Brain microvascular endothelial cell (primary cell): ENCODE data around the gene C1QA.

Experiments
- DNase-seq: peaks from one replicate; pipeline ENCODE4 v3.0.0-alpha.2; 2020
- H3K27ac ChIP-seq: fragments of 250-450 bp; sonication (Bioruptor Pico); 2 replicates; pipeline ENCODE4 v1.5.1; 2020; ENCODE audit warnings: mild to moderate bottlenecking, moderate library complexity
- H3K27me3 ChIP-seq: fragments of 250-450 bp; sonication (Bioruptor Pico); replicated peaks from 2 replicates; pipeline ENCODE4 v1.5.1; 2020; ENCODE audit warnings: mild to moderate bottlenecking
- H3K36me3 ChIP-seq: fragments of 250-450 bp; sonication (Bioruptor Pico); replicated peaks from 2 replicates; pipeline ENCODE4 v1.5.1; 2020; ENCODE audit warnings: mild to moderate bottlenecking
- H3K4me3 ChIP-seq: 2 replicates; pipeline ENCODE4 v1.5.1; 2011; ENCODE audit warnings: low read depth, mild to moderate bottlenecking, control low read depth, low read length, moderate library complexity
- CTCF ChIP-seq: IDR thresholded peaks from 2 replicates; pipeline ENCODE4 v1.5.1; 2011; ENCODE audit warnings: low read depth, mild to moderate bottlenecking, moderate library complexity, low read length, control low read depth, inconsistent platforms; ENCODE audit errors: missing control alignments
- in situ Hi-C: cut with HindIII; loops from 2 replicates; pipeline ENCODE4 v1.10.0; 2017; ENCODE audit warnings: low sequenced_read_pairs, low pct_ligation_motif_present

Gene C1QA

GRCh38 chr1:22636927-22637326, 499 bp downstream of the C1QA start:
- Histone ChIP-seq H3K36me3 (no peaks in the 10 kb centered on the region), H3K27ac (no peak overlapping the region), H3K4me3 (no peak overlapping the region), H3K27me3 (peaks cover 3% of the 10 kb centered on the region)
- no peak for DNase-seq
- in situ Hi-C loops: no loop called here
- no peak for TF ChIP-seq CTCF

- no peak for DNase-seq
- Histone ChIP-seq H3K27me3 (peaks cover 3% of the 10 kb centered on the region), H3K27ac (no peak overlapping the region), H3K4me3 (no peak overlapping the region), H3K36me3 (no peaks in the 10 kb centered on the region)
- in situ Hi-C loops: no loop called here
- no peak for TF ChIP-seq CTCF
Observed at GRCh38 chr1:22637907-22638445, 1.5 kb downstream of the C1QA start.

- in situ Hi-C loops: no loop called here
- H3K27ac ChIP-seq: no peak overlapping the region
- DNase-seq: no peak
- no peak overlapping the region for H3K4me3 ChIP-seq
- no peaks in the 10 kb centered on the region for H3K36me3 ChIP-seq
- no peak for TF ChIP-seq CTCF
- peaks cover 3% of the 10 kb centered on the region for H3K27me3 ChIP-seq
Observed at GRCh38 chr1:22638476-22639234, 2.2 kb downstream of the C1QA start.

- Histone ChIP-seq H3K4me3 (no peak overlapping the region), H3K27me3 (peaks cover 3% of the 10 kb centered on the region), H3K36me3 (no peaks in the 10 kb centered on the region), H3K27ac (no peak overlapping the region)
- in situ Hi-C loops: no loop called here
- DNase-seq: peak; percentile 52
- peak; percentile 45 for TF ChIP-seq CTCF
Observed at GRCh38 chr1:22639286-22639685, 2.9 kb downstream of the C1QA start.

- DNase-seq: no peak
- in situ Hi-C loops: no loop called here
- Histone ChIP-seq H3K4me3 (no peak overlapping the region), H3K27ac (no peak overlapping the region), H3K36me3 (no peaks in the 10 kb centered on the region), H3K27me3 (no peaks in the 10 kb centered on the region)
- TF ChIP-seq CTCF: no peak
Observed at GRCh38 chr1:22641247-22641646, 4.8 kb downstream of the C1QA start.
